Left lung (tissue), 14 donors: ENCODE data around the gene RIPOR1. TPM values are rescaled to one million over a fixed set of nuclear protein-coding genes. Genes with fewer than 3 reads are reported as not detected.

ENCODE experiments used
- ATAC-seq: fragments of 200-7000 bp; cut with Tn5 transposase; one replicate; pipeline ENCODE4 v1.9.1; 2020; ENCODE audit warnings: moderate library complexity
- DNase-seq, 4 donors: peaks; one replicate each; pipeline ENCODE4 v3.0.0-alpha.2; 2013 to 2020
- H3K27ac ChIP-seq, 2 donors: fragments of 200-600 bp; sonication (generic) in 1 of 2; one replicate each; pipeline versions ENCODE4 v1.5.0 to v1.8.0; 2020 to 2021
- H3K27me3 ChIP-seq, 2 donors: fragments of 200-600 bp; sonication (generic) in 1 of 2; one replicate each; pipeline versions ENCODE4 v1.5.0 to v1.8.0; 2020 to 2021
- H3K36me3 ChIP-seq, 2 donors: fragments of 200-600 bp; sonication (generic) in 1 of 2; one replicate each; pipeline versions ENCODE4 v1.5.0 to v1.8.0; 2020 to 2021
- H3K4me1 ChIP-seq, 2 donors: fragments of 200-600 bp; one replicate each; pipeline ENCODE4 v1.8.0; 2021
- H3K4me3 ChIP-seq, 2 donors: fragments of 200-600 bp; sonication (generic) in 1 of 2; one replicate each; pipeline versions ENCODE4 v1.5.0 to v1.8.0; 2020 to 2021; ENCODE audit warnings: mild to moderate bottlenecking in 1 of 2
- H3K9me3 ChIP-seq, 2 donors: fragments of 200-600 bp; sonication (generic) in 1 of 2; one replicate each; pipeline versions ENCODE4 v1.5.0 to v1.8.0; 2020 to 2021
- intact Hi-C, 2 donors: fragments of 100-400 bp; cut with DNase I; formaldehyde crosslinking; loops; one replicate each; pipeline versions ENCODE4 v1.11.2 to v1.14.2; 2022
- long read RNA-seq, 12 donors: library from polyadenylated mRNA in 2 of 12; unstranded in 2 of 12; transcript quantifications; one replicate each; pipeline ENCODE4 v2.0.0 and lab custom pipeline, GENCODE V29; 2019 to 2026
- polyA plus RNA-seq, 6 donors: library from polyadenylated mRNA; unstranded; fragments of 120-200 nt; gene quantifications; one replicate each; pipeline ENCODE4 v1.2.1, GENCODE V29; 2013; ENCODE audit not compliant: insufficient read length in 6 of 6
- total RNA-seq, 2 donors: library from RNA; stranded (reverse); fragmentation: NEBNext Ultra II Directional; extraction: Animal tissue kit (Norgen Biotek cat#: 25700); gene quantifications; one replicate each; pipeline ENCODE4 v1.2.1, GENCODE V29; 2021
- TF ChIP-seq, protein P1 (sequence below), 2 donors: fragments of 200-600 bp; sonication (generic) in 1 of 2; IDR thresholded peaks; one replicate each; pipeline versions ENCODE4 v1.5.0 to v1.8.0; 2021; ENCODE audit warnings: antibody characterized with exemption in 2 of 2
- donor health status: DM: no; HTN: yes; CAD: no.
- donor health status: DM: no; HTN: no; CAD: no.

RIPOR1 gene, protein sequence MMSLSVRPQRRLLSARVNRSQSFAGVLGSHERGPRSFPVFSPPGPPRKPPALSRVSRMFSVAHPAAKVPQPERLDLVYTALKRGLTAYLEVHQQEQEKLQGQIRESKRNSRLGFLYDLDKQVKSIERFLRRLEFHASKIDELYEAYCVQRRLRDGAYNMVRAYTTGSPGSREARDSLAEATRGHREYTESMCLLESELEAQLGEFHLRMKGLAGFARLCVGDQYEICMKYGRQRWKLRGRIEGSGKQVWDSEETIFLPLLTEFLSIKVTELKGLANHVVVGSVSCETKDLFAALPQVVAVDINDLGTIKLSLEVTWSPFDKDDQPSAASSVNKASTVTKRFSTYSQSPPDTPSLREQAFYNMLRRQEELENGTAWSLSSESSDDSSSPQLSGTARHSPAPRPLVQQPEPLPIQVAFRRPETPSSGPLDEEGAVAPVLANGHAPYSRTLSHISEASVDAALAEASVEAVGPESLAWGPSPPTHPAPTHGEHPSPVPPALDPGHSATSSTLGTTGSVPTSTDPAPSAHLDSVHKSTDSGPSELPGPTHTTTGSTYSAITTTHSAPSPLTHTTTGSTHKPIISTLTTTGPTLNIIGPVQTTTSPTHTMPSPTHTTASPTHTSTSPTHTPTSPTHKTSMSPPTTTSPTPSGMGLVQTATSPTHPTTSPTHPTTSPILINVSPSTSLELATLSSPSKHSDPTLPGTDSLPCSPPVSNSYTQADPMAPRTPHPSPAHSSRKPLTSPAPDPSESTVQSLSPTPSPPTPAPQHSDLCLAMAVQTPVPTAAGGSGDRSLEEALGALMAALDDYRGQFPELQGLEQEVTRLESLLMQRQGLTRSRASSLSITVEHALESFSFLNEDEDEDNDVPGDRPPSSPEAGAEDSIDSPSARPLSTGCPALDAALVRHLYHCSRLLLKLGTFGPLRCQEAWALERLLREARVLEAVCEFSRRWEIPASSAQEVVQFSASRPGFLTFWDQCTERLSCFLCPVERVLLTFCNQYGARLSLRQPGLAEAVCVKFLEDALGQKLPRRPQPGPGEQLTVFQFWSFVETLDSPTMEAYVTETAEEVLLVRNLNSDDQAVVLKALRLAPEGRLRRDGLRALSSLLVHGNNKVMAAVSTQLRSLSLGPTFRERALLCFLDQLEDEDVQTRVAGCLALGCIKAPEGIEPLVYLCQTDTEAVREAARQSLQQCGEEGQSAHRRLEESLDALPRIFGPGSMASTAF
- total RNA-seq = 100 to 1,000 TPM in 1 of 2 donors, 10 to 100 TPM in 1; 76.4 to 123 TPM
- 10 to 100 TPM; 52.8 to 67.2 (median 60.7) TPM for polyA plus RNA-seq
- long read RNA-seq, donor 1, partial matches to known transcripts = 13 of 15 reads
- long read RNA-seq, donor 1, other reads (novel, unspliced or antisense) = 0 of 15 reads
- long read RNA-seq, donor 2, partial matches to known transcripts = 29 of 30 reads
- long read RNA-seq, donor 2, other reads (novel, unspliced or antisense) = 0 of 30 reads
- long read RNA-seq, donor 3, partial matches to known transcripts = 5 of 6 reads
- long read RNA-seq, donor 3, other reads (novel, unspliced or antisense) = 0 of 6 reads
- long read RNA-seq, donor 4, partial matches to known transcripts = 4 of 6 reads
- long read RNA-seq, donor 4, other reads (novel, unspliced or antisense) = 2 of 6 reads
- long read RNA-seq, donor 5, full-length matches to known transcripts = 1 of 16 reads
- long read RNA-seq, donor 5, partial matches to known transcripts = 15 of 16 reads
- long read RNA-seq, donor 5, other reads (novel, unspliced or antisense) = 0 of 16 reads
- long read RNA-seq, donor 6, partial matches to known transcripts = 6 of 7 reads
- long read RNA-seq, donor 6, other reads (novel, unspliced or antisense) = 0 of 7 reads
- long read RNA-seq, donor 7, partial matches to known transcripts = 6 of 6 reads
- long read RNA-seq, donor 7, other reads (novel, unspliced or antisense) = 0 of 6 reads
- long read RNA-seq, donor 8, full-length matches to known transcripts = 2 of 31 reads
- long read RNA-seq, donor 8, partial matches to known transcripts = 29 of 31 reads
- long read RNA-seq, donor 8, other reads (novel, unspliced or antisense) = 0 of 31 reads
- long read RNA-seq, donor 9 = 0 reads
- long read RNA-seq, donor 10, partial matches to known transcripts = 5 of 8 reads
- long read RNA-seq, donor 10, other reads (novel, unspliced or antisense) = 3 of 8 reads
- long read RNA-seq, donor 11 = 0 reads
- long read RNA-seq, donor 12, full-length matches to known transcripts = 2 of 7 reads
- long read RNA-seq, donor 12, partial matches to known transcripts = 5 of 7 reads
- long read RNA-seq, donor 12, other reads (novel, unspliced or antisense) = 0 of 7 reads

DNA sequence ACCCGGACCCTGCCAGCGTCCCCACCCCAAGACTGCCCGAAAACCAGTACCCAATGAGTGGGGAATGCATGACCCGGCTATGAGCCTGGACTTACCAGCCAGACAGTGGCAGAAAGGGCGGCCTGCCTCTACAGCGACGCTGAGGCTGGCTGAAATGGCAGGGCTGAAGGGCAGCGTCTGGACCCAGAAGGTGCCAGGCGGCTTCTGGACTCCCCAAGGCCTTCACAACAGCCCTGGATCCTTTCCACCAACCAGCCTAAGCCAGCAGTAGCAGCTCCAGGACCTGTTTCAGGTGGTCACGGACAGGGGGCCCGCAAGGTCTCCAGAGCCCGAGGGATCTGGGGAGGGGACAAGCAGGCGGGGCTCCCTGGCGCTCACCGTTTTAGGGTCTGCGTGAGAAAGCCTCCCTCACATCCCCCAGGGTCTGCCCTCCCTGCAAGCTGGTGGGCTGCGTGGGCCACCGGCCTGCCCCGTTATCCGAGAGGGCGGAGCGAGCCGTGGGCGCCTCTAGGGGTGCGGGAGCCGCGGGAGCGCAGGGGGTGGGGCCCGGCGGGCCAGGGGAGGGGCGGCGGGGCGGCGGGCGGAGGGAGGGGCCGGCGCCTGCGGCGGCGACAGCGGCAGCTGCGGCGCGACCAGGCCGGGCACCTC, at the start of gene RIPOR1:
Gene RIPOR1, plus strand, starts transcription at position 608 of the 648 bp plus-strand sequence. CDS start 9,618 bp downstream, outside the sequence.
- H3K27me3 ChIP-seq = no peaks in the 10 kb centered on the region
- ATAC-seq (peak; percentile 60), DNase-seq (peak in 2 of 4 donors; percentile 56 to 58)
- peak within 1 kb of the TSS; percentile 91 to 97 for H3K4me3 ChIP-seq
- H3K36me3 ChIP-seq = no peaks in the 10 kb centered on the region
- TF ChIP-seq, protein P1, sequence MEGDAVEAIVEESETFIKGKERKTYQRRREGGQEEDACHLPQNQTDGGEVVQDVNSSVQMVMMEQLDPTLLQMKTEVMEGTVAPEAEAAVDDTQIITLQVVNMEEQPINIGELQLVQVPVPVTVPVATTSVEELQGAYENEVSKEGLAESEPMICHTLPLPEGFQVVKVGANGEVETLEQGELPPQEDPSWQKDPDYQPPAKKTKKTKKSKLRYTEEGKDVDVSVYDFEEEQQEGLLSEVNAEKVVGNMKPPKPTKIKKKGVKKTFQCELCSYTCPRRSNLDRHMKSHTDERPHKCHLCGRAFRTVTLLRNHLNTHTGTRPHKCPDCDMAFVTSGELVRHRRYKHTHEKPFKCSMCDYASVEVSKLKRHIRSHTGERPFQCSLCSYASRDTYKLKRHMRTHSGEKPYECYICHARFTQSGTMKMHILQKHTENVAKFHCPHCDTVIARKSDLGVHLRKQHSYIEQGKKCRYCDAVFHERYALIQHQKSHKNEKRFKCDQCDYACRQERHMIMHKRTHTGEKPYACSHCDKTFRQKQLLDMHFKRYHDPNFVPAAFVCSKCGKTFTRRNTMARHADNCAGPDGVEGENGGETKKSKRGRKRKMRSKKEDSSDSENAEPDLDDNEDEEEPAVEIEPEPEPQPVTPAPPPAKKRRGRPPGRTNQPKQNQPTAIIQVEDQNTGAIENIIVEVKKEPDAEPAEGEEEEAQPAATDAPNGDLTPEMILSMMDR (IDR thresholded peaks at IDR 0.05) = no peak
- no peaks in the 10 kb centered on the region for H3K9me3 ChIP-seq
- intact Hi-C loops = no loop called here
- H3K27ac ChIP-seq = peak within 1 kb of the TSS; percentile 90 to 91
- peaks cover 6 to 52% of the 10 kb centered on the region in 2 donors for H3K4me1 ChIP-seq

DNA sequence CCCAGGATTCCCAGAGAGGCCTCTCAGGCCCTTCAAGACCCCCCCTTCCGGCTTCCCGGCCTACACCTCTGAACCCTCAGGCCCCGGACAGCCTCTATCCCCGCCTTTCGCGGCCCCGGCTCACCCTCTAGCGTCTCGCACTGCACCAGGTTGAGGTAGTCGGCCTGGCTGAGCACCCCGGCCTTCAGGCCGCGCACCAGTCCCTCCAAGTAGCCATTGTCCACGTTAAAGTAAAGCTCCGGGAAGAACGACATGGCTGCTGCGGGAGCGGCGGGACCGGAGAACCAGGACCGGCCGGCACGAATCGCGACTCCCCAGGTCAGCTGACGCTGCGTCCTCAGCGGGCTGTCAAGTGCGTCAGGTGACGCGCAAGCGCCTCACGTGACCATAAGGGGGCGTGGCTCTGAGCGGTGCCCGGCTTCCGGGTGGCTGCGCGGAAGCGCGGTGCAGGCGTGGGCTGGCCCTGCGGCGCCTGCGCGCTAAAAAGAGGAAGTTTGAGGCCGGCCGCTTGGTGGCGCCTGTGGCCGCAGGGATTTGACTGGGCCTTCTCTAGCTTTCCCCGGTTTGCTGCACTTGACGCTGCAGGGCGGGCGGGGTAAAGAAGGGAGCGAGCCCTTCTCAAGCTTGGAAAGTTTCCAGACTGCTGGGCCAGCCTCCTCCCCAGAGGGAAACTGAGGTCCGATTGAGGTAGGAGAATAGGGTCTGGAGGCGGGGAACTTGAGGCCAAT, 47.6 kb upstream of the RIPOR1 start, which contains the start of gene ATP6V0D1:
Gene ATP6V0D1, minus strand, starts transcription at position 325 of the 728 bp plus-strand sequence. Its CDS starts 71 bp downstream, at position 254.
- intact Hi-C loops = no loop called here
- Histone ChIP-seq H3K9me3 (no peaks in the 10 kb centered on the region), H3K36me3 (peaks cover 0 to 15% of the 10 kb centered on the region in 2 donors), H3K4me3 (peak within 1 kb of the TSS; percentile 84 to 98), H3K27ac (peak within 1 kb of the TSS; percentile 96 to 97), H3K4me1 (peaks cover 26 to 79% of the 10 kb centered on the region in 2 donors), H3K27me3 (no peaks in the 10 kb centered on the region)
- DNase-seq (peak; percentile 98 to 100 (median 99)), ATAC-seq (peak; percentile 92)
- TF ChIP-seq, protein P1 (IDR thresholded peaks at IDR 0.05) = peak; percentile 69 to 88

DNA sequence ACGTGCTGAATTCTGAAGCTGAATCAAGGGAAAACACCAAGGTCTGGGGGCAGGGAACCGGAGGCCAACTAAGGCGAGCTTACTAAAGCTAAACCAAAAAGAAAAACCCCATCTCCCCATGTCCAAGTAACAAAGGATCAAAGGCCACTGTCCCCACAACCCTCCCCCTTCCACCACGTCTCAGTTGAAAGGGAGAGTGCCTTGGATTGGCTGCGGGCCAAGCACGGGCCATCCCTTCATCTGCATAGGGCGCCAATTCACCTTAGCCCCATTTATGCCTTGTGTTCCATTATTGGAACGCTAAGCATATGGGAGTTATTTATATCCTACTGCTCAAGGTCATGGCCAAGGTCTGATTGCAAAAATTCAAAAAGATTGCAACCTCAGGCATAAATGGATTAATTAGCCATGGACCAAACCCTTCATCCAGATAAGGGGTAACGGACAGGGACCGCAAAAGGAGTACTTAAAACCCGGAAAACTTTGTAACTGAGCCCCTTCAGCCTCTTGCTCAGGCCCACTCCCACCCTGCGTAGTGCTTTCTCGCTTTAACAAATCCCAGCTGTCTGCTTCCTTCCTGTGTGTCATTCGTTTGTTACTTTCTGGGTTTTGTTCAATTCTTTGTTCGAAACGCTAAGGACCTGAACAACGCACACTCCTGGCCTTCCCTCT, 46.9 kb upstream of the RIPOR1 start:
- H3K4me3 ChIP-seq = peak overlapping the region; percentile 84 to 98
- no peaks in the 10 kb centered on the region for H3K27me3 ChIP-seq
- no peaks in the 10 kb centered on the region for H3K9me3 ChIP-seq
- peaks cover 19 to 79% of the 10 kb centered on the region in 2 donors for H3K4me1 ChIP-seq
- peaks cover 0 to 15% of the 10 kb centered on the region in 2 donors for H3K36me3 ChIP-seq
- ATAC-seq = peak; percentile 0
- H3K27ac ChIP-seq = peak overlapping the region; percentile 96 to 97
- TF ChIP-seq, protein P1 (IDR thresholded peaks at IDR 0.05) = no peak
- intact Hi-C loops = no loop called here
- peak in 1 of 4 donors; percentile 51 for DNase-seq
